ENCODE measurements around the gene DPP7.

Gene DPP7

GRCh38 chr9:137150617-137151457, 36.3 kb upstream of the DPP7 start:
- Histone ChIP-seq H3K79me2 (no peaks in the 10 kb centered on the region), H3K4me1 (no peaks in the 10 kb centered on the region), H2AFZ (no peak overlapping the region), H3K36me3 (ENCODE audit: control insufficient read depth, insufficient read depth, low read length) (no peaks in the 10 kb centered on the region), H3K4me3 (ENCODE audit: low read depth, low read length) (no peak overlapping the region), H3K9me3 (ENCODE audit: control insufficient read depth, low read length) (no peaks in the 10 kb centered on the region), H3K9ac (no peak overlapping the region), H3K27me3 (ENCODE audit: control insufficient read depth, insufficient read depth, low read length) (no peaks in the 10 kb centered on the region), H3K27ac (no peak overlapping the region), H3K4me2 (ENCODE audit: low read length) (no peak overlapping the region)
- no peak for TF ChIP-seq CTCF (IDR thresholded peaks at IDR 0.05)

GRCh38 chr9:137149942-137150616, 35.5 kb upstream of the DPP7 start:
- no peak overlapping the region for H3K27ac ChIP-seq
- H3K36me3 ChIP-seq (ENCODE audit: control insufficient read depth, insufficient read depth, low read length), result no peaks in the 10 kb centered on the region
- H3K4me1 ChIP-seq, result no peaks in the 10 kb centered on the region
- H3K4me3 ChIP-seq (ENCODE audit: low read depth, low read length), result no peak overlapping the region
- TF ChIP-seq CTCF (IDR thresholded peaks at IDR 0.05), result no peak
- H3K9me3 ChIP-seq (ENCODE audit: control insufficient read depth, low read length), result no peaks in the 10 kb centered on the region
- no peaks in the 10 kb centered on the region for H3K79me2 ChIP-seq
- H3K9ac ChIP-seq, result no peak overlapping the region
- H3K4me2 ChIP-seq (ENCODE audit: low read length), result no peak overlapping the region
- no peaks in the 10 kb centered on the region for H3K27me3 ChIP-seq (ENCODE audit: control insufficient read depth, insufficient read depth, low read length)
- H2AFZ ChIP-seq, result no peak overlapping the region

- Histone ChIP-seq H2AFZ (no peak overlapping the region), H3K27ac (no peak overlapping the region), H3K9me3 (ENCODE audit: control insufficient read depth, low read length) (no peaks in the 10 kb centered on the region), H3K27me3 (ENCODE audit: control insufficient read depth, insufficient read depth, low read length) (no peaks in the 10 kb centered on the region), H3K36me3 (ENCODE audit: control insufficient read depth, insufficient read depth, low read length) (no peaks in the 10 kb centered on the region), H3K4me1 (no peaks in the 10 kb centered on the region), H3K4me3 (ENCODE audit: low read depth, low read length) (no peak overlapping the region), H3K9ac (no peak overlapping the region), H3K79me2 (no peaks in the 10 kb centered on the region), H3K4me2 (ENCODE audit: low read length) (no peak overlapping the region)
- TF ChIP-seq CTCF (IDR thresholded peaks at IDR 0.05), result no peak
Measured at GRCh38 chr9:137149363-137149762, 34.8 kb upstream of the DPP7 start.

- no peak for TF ChIP-seq CTCF (IDR thresholded peaks at IDR 0.05)
- Histone ChIP-seq H3K79me2 (no peaks in the 10 kb centered on the region), H3K36me3 (ENCODE audit: control insufficient read depth, insufficient read depth, low read length) (no peaks in the 10 kb centered on the region), H3K4me2 (ENCODE audit: low read length) (no peak overlapping the region), H3K4me3 (ENCODE audit: low read depth, low read length) (no peak overlapping the region), H3K4me1 (no peaks in the 10 kb centered on the region), H3K27me3 (ENCODE audit: control insufficient read depth, insufficient read depth, low read length) (no peaks in the 10 kb centered on the region), H3K9ac (no peak overlapping the region), H3K27ac (no peak overlapping the region), H3K9me3 (ENCODE audit: control insufficient read depth, low read length) (no peaks in the 10 kb centered on the region), H2AFZ (no peak overlapping the region)
Measured at GRCh38 chr9:137148661-137149060, 34.1 kb upstream of the DPP7 start.
